GM19324 (cell line): Measurements from ENCODE around the gene TUBA8.

Experiments
- ATAC-seq: cut with Tn5 transposase; IDR thresholded peaks from one replicate; pipeline ENCODE4 v1.9.1; 2021; ENCODE audit warnings: mild to moderate bottlenecking, moderate library complexity; ENCODE audit not compliant: unreplicated experiment, low FRiP score

Gene TUBA8

DNA sequence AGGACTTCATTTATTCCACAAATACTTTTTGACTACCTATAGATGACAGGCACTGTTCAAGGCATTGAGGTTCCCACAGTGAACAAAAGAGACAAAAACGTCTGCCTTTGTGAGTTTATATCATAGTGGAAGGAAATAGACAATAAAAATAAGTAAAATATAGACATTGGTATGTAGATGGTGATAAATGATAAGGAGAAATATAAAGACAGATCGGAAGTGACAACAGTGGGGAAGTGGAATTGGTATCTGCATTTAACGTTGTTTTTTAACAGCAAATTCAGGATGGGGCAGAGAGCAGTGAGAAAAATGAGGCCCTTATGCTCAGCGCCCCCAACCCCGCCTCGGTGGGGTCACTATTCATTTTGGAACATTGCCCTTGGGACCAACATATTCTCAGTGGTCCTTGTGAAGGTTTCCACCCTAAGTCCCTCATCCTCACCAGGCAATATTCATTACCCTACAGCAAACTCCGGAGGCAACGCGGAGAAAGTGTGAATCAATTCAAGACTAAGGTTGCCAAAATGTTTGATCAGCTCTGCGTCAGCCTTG lies 33.4 kb upstream of the TUBA8 start:
- ATAC-seq = no peak

DNA sequence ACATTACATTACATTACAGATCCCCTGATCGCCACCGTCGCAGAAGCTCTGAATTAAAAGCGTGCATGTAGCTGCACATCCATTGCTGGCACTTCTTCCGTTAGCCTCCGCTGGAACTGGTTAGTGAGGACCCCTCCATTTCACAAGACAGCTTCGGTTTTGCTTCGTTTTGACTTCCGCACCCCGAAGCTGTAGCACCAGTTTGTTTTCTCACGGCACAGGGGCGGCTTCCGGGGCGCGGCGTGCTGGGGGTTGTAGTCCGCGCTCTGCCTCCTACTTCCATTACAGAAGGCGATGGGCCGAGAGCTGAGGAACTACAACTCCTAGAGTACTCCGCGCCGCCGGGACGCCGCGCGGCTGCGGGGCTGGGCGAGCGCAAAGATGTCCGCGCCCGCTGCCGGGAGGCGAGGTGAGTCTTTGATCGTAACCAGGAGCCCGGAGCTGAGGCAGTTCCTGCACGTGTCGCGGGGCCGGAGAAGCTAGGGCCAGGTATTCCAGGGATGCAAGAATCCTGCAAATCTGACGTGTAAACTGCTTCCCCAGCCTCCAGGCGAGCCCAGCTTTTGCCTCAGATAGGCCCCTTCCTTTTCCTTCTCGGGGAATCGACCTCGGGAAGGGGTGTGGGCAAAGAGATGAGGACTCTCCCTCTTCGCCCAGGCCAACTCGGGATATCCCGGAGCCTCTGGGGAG lies 32.8 kb upstream of the TUBA8 start, which contains the start of gene PEX26:
Gene PEX26 (plus strand): TSS at position 352 of the 690 bp plus-strand sequence. CDS start 387 bp downstream, outside the sequence.
- peak; percentile 89 for ATAC-seq

DNA sequence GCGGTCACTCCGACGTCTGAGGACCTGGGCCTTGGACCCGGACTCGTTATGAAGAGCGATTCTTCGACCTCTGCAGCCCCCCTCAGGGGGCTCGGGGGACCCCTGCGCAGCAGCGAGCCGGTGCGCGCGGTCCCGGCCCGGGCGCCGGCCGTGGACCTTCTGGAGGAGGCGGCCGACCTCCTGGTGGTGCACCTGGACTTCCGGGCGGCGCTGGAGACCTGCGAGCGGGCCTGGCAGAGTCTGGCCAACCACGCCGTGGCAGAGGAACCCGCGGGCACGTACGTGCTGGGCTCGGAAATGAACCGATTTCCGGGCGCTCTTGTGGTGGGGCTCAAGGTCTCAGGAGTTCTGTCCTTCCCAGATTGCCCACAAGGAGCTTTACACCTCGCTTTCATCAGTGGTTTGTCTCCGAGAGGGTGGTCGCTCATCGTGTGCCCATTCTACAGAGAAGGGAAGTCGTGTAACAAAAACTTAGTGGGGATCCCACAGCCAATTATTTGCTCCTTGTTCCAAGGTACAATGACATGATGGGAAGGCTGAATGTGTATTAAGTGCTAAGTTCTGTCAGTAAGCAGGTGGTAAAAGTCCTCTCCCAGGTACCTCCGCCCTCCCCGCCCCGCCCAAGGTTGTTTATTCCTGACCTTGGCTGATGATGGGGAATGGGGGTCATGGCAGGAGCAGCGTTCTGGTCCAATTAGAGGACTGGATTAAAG lies 32.1 kb upstream of the TUBA8 start:
- peak; percentile 30 for ATAC-seq

DNA sequence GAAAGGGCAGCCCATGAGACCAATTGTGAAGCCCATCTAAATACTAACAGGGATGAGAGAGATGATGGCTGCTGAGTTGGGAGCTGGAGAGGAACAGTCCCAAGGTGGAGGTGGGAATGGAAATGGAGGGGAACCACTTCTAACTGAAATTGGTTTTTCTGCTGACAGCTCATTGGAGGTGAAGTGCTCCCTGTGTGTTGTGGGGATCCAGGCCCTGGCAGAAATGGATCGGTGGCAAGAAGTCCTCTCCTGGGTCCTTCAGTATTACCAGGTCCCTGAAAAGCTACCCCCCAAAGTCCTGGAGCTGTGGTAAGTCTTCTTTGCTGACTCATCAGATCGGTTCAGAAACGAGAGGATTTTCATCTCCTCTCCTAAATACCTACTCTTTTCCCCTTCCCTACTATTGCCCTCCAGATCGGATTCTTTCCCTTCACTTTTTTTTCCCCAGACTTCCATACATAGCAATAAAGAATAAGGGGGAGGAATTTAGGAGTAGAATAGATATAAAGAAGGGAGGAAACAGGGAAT lies 30.8 kb upstream of the TUBA8 start:
- ATAC-seq = no peak

DNA sequence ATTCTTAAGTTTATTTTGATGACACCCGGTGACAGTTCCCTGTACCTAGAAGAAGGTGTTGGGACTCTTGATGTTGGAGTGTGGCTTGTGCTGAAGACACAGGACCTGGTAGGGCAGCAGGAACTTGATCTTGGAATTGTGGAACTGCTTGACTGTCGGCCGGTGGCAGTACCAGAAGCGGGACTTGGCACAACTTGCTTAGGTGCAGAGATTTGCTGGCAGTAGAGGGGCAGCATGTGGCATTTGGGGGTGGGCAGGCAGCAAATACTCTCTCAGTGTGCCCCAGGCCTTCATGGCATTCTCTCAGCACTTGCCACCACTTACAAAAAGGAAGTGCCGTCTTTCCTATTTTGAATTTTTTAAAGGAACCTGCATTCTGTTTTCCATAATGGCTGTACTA lies 29.2 kb upstream of the TUBA8 start:
- no peak for ATAC-seq

DNA sequence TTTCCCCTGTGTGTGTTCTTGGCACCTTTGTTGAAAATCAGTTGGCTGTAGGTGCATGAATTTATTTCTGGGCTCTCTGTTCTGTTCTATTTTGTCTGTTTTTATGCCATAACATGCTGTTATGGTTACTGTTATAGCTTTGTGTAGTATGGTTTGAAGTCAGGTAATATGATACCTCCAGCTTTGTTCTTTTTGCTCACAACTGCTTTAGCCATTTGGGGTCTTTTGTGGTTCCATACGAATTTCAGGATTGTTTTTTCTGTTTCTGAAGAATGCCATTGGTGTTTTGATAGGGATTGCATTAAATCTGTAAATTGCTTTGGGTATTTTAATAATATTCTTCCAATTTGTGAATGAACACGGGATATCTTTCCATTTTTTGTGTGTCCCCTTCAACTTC lies 28.1 kb upstream of the TUBA8 start:
- no peak for ATAC-seq

DNA sequence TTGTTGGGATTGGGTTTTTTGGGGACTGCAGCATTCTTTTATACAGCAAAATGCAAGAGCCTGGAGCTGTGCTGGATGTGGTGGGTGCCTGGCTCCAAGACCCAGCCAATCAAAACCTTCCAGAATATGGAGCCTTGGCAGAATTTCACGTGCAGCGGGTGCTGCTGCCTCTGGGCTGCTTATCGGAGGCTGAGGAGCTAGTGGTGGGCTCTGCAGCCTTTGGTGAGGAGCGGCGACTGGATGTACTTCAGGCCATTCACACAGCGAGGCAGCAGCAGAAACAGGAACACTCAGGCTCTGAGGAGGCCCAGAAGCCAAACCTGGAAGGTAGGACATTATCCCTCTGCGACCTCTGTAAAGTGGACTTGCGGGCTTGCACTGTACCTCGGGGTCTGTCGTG lies 27.2 kb upstream of the TUBA8 start:
- ATAC-seq = no peak

DNA sequence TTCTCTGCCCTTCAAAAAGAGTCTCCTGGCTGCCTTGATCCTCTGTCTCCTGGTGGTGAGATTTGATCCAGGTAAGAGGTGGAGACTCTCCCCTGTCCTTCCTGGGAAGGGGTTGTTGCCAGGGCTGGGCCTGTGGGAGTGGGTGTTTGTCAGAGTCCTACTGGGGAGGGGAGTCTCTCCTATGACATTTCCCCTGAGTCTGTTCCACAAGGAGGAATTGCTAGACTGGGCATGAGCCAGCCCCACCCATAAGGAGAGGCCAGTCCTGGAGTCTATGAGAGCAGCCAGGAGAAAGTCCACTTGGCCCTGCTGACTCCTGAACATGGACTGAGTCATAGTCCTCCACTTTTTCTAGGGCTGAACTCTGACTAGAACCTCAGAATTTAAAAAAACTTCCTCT lies 25.4 kb upstream of the TUBA8 start:
- ATAC-seq = no peak

DNA sequence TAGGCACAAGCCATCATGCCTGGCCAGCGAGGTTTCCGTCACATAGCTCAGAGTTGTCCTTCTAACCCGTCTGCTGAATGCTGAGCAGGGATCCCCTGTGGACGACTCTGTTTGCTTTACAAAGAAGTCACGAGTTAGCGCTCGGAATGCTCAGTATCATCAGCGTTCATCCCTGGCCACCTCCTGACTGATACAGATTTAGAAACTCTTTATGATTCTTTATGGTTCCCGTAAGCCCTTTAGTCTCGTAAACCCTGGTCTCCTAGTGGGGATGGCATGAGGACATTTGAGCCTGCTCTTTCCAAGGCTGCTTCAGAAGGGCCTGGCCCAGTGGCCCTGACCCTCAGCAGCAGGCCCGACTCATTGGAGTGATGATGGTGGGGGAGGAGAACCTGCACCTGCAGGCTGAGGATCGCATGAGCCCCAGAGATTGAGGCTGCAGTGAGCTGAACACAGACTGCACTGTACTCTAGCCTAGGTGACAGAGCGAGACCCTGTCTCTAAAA lies 23.2 kb upstream of the TUBA8 start:
- no peak for ATAC-seq

DNA sequence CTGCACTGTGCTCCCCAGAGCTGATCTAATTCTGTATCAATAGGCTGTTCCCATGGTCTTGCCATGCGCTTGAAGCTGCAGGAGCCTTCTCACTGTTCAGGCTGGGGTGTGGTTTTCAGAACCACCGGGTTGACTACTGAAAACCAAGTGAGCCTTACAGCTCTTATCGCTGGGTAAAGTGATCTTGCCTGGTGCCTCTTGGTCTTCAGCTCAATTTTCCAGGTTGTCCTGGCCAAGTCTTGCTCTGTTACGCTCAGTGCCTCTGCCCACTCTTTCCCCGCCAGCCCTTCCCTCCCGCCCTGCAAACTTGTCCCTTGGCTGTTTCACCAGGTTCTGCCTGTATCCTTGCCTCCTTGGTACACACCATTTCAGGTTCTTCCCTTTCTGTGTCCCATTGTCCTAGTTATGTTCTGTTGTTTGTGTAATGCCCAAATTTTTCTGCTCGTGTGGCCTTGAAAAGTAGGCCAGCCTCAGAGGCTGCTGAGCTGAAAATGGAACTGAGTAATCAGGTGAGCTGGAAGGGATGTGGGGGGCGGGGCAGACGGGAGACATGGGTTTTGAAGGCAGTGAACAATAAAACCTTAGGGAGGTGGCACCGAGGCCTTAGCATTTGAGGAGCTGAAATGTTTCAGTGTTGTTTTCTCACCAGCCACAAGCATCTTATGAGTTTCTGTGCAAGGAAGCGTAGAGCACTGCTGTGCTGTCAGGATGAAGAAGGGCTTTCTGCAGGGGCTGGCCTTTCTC lies 21.6 kb upstream of the TUBA8 start:
- ATAC-seq = no peak

DNA sequence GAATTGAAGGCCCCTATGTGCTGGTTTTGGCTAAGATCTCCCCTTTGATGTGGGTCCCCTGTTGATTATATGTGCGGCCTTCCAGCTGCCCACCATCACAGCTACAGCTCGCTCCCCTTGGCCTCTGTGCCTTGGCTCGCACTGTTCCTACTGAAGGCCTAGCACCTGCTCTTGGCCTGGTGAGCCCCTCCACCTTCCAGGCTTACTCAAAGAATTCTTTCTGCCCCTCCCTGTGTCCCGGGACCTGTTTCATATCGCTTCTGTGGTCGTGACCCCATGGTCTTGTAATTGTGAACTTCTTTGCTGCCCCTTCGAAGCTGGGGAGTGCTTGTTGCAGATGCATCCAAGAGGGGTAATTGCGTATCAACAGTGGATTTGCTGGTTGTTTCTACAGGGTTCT lies 20.3 kb upstream of the TUBA8 start:
- no peak for ATAC-seq

DNA sequence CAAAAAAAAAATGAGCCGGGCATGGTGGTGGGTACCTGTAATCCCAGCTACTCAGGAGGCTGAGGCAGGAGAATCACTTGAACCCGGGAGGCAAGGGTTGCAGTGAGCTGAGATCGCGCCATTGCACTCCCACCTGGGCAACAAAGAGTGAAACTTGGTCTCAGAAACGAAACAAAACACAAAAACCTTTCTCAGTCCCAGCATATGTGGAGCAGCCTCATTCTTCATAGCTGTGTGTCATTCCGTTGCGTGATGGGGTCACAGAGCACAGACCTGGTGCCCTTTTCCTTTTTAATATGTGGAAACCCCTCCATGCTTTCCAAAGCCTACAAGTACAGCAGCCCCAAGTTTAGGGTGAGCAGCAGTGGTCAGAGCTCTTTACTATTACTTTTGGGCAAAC lies 19.1 kb upstream of the TUBA8 start:
- ATAC-seq = peak; percentile 52

DNA sequence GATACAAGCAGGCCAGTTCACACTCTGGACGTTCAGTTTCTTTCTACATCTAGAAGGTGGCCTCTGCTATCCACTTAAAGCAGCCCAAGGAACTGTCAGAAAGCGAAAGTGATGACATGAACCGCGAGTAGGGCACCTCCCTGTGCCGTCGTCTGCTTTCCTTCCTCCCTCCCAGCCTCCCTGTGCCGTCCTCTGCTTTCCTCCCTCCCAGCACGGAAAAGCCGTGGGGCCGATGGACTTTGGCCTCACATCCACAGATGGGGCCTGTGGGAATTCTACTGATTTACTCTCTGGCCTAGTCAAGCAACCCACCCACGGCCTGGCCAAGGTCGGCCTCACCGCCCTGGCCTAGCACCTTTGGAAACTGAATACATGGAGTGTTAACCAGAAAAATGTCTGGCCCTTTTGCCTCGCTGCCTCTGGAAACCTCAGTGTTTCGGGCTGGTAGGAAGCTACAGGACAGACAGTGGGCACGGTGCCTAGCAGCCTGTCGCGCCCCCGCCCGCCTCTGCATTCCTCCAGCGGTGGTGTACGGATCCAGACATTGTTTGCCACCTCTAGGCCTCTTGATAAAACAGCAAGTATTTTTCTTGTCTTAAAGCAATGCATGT lies 18.6 kb upstream of the TUBA8 start:
- peak; percentile 20 for ATAC-seq

DNA sequence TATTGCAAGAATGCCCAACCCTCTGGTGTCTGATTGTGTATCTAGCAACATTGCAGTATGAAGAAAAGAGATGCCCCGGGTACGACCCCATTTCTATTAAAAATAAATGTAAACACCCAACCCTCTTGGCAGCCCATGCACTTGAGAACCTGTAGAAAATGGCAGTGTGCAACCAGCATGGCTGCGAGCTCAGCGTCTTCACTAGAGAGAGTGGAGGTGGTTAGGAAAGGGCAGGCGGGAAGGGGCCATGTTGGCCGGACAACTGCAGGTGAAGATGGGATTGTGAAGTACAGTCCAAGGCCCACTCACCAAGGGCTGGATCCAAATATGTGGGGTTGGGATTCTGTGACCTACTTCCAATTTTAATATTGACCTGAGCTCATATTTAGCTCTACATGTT lies 16.9 kb upstream of the TUBA8 start:
- ATAC-seq = no peak

DNA sequence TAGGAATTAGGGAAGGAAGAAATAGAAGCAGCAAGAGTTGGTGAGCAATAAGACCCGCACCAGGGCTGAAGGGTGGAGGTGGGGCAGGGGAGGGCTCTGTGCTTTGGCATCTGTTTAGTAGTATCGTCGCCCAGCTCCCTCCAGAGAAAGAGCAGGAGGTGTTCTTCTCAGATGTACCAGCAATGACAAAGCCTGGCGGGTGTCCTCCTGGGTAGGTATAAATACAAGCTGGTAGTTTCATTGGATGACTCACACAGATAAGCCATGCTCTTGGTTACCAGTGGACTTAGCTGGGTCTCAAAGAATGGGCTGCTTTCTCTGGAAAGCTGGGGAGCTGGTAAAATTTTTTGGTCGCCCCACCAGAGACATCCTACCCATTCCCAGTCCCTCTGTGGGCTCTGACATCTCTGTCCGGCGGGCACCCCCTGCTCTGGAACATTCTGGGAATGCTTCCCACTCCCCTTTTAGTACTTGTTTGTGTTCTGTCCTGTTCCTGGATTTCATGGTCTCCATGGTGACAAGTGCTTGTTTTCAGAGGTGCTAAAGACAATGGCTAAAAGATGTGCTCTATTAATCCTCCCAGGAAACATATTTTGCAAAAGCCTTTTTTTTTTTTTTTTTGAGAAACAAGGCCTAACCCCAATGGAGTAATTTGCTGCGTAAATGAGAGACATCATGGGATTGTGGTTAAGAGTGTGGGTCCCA lies 15.4 kb upstream of the TUBA8 start:
- ATAC-seq = no peak

DNA sequence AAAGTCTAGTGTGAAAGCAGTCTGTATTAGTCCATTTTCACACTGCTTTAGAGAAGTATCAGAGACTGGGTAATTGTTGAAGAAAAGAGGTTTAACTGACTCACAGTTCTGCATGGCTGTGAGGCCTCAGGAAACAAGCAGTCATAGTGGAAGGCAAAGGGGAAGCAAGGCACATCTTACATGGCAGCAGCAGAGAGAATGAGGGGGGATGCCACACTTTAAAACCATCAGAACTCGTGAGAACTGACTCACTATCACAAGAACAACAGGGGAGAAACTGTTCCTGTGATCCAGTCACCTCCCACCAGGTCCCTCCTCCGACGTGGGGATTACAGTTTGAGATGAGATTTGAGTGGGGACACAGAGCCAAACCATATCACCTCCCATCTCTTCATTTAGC lies 13.8 kb upstream of the TUBA8 start:
- ATAC-seq = no peak

DNA sequence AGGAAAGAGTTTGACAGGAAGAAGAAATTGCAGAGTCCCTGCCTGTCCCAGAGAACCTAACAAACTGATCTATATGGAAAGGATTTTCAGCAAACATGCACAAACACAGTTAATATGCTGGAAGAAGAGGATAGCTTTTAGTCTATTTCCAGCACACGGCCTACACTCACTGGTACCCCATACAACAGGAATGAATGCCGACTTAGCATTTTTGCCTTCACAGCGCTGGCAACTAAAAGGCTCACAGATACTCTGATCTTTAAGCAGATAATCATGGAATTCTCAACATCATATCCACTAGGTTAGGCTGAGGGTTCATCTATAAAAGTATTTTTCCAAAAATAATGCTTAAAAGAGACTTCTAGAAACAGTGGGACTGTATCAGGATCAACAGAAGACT lies 9.8 kb upstream of the TUBA8 start:
- no peak for ATAC-seq

DNA sequence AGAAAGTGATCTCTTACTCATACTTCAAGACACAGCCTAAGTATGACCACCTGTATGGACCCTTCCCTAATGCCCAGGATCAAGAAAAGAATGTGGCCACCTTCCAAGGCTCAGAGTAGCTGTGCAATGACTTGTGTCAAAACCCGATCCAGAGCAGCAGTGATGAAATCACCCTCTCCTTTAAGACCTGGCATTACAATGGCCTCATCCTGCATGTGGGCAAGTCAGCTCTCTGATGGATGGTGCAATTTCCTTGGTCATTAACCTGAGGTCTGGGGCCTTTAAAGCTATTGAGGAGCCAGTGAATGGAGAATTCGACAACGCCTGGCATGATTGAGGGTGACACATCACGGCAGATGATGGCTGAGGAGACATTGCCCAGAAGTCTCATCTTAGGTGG lies 9.1 kb upstream of the TUBA8 start:
- ATAC-seq = no peak

DNA sequence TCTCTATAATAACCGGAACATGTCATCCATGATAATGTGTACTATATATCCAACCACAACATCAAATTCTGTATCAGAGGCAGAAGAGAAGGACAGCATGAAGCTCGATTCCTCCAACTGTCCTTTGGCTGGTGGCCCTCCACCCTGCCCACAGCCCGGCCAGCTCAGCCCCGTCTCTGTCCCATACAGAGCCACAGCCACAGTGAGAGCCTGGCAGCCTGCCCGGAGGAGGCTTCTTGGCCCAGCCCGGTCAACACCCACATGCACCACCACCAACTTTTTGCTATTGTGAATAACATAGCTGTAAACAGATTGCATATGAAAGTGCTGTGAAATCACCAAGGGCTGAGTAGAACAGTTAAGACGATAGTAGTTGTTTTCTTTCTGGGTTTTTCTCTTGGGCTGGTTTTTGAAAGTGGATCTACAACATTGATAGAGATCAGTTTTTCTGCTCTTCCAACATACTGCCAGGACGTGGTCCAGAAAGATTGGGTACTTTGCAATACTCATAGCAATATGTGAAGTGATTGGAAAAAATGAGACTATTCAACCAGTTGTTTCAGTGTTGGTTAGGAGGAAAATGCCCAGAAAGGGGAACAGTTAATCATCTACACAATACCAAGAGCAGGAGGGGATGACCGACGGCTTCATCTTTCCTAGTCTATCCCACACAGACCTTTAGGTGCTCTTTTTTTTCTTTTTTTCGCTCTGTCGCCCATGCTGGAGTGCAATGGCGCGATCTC lies 6.9 kb upstream of the TUBA8 start:
- ATAC-seq = no peak
